SK-N-SH (cell line): Measurements from ENCODE around the gene BMPR1A. TPM values are rescaled to one million over a fixed set of nuclear protein-coding genes. Genes with fewer than 3 reads are reported as not detected.

Experiments
- CTCF ChIA-PET: fragments of 300-600, 350-600 bp; formaldehyde crosslinking; extraction: SDS; loops from one replicate; lab custom pipeline; 2021; lab: Yijun Ruan, JAX
- POLR2A ChIA-PET: fragments of 350-600 bp; sonication (Branson Sonifier 250); formaldehyde crosslinking; extraction: SDS; loops from one replicate; lab custom pipeline; 2020; ENCODE audit warnings: antibody characterized with exemption, inconsistent platforms; lab: Yijun Ruan, JAX
- DNase-seq: peaks from one replicate; pipeline ENCODE4 v3.0.0; 2012
- H2AFZ ChIP-seq: fragments of 200-600 bp; sonication (generic); 2 replicates; pipeline ENCODE4 v1.8.1; 2016; ENCODE audit warnings: antibody characterized with exemption, mild to moderate bottlenecking, low read depth
- H3F3A ChIP-seq: fragments of 200-600 bp; sonication (generic); replicated peaks from 2 replicates; pipeline ENCODE3; 2016; ENCODE audit warnings: antibody characterized with exemption, mild to moderate bottlenecking; ENCODE audit not compliant: insufficient read depth
- H3K27ac ChIP-seq, 2 experiments: fragments of 200-500 bp in 1 of 2; fragments of 200-600 bp in 1 of 2; sonication (Bioruptor generic) in 1 of 2; sonication (generic), shearing (Covaris generic) in 1 of 2; 2 replicates each; pipeline versions ENCODE4 v1.5.1 to v1.6.1; 2014 to 2016; ENCODE audit warnings: low read depth in 2 of 2, inconsistent platforms in 1 of 2, low read length in 1 of 2, mild to moderate bottlenecking in 1 of 2, mixed read lengths in 1 of 2
- H3K27me3 ChIP-seq: fragments of 200-600 bp; sonication (generic), shearing (Covaris generic); 2 replicates; pipeline ENCODE4 v1.6.1; 2016; ENCODE audit warnings: mixed run types; ENCODE audit not compliant: insufficient read depth
- H3K36me3 ChIP-seq, 2 experiments: fragments of 200-500 bp in 1 of 2; fragments of 200-600 bp in 1 of 2; sonication (Bioruptor generic) in 1 of 2; sonication (generic) in 1 of 2; replicated peaks in 1 of 2; 2 replicates each; pipeline versions ENCODE3 to v1.5.1; 2014 to 2016; ENCODE audit warnings: low read length in 1 of 2, mild to moderate bottlenecking in 1 of 2; ENCODE audit not compliant: insufficient read depth in 2 of 2, control insufficient read depth in 1 of 2
- H3K4me1 ChIP-seq, 2 experiments: fragments of 200-500 bp in 1 of 2; fragments of 200-600 bp in 1 of 2; sonication (Bioruptor generic) in 1 of 2; sonication (generic), shearing (Covaris generic) in 1 of 2; 2 replicates each; pipeline versions ENCODE4 v1.5.1 to v1.6.1; 2014 to 2016; ENCODE audit warnings: low read depth in 1 of 2, low read length in 1 of 2, mixed run types in 1 of 2; ENCODE audit not compliant: insufficient read depth in 2 of 2, control insufficient read depth in 1 of 2
- H3K4me2 ChIP-seq: fragments of 200-600 bp; sonication (generic), shearing (Covaris generic); 2 replicates; pipeline ENCODE4 v1.6.1; 2017; ENCODE audit warnings: mixed run types
- H3K4me3 ChIP-seq, 2 experiments: fragments of 200-500 bp in 1 of 2; fragments of 200-600 bp in 1 of 2; sonication (Bioruptor generic) in 1 of 2; sonication (generic), shearing (Covaris generic) in 1 of 2; 2 replicates each; pipeline versions ENCODE4 v1.5.1 to v1.8.1; 2014 to 2016; ENCODE audit warnings: low read depth in 2 of 2, inconsistent platforms in 1 of 2, low read length in 1 of 2, mild to moderate bottlenecking in 1 of 2, mixed read lengths in 1 of 2, moderate library complexity in 1 of 2
- H3K79me2 ChIP-seq: fragments of 200-600 bp; sonication (generic); 2 replicates; pipeline ENCODE4 v1.8.1; 2017; ENCODE audit warnings: mild to moderate bottlenecking; ENCODE audit not compliant: insufficient read depth
- H3K9ac ChIP-seq: fragments of 200-600 bp; sonication (generic); 2 replicates; pipeline ENCODE4 v1.6.1; 2017; ENCODE audit warnings: mixed run types
- H3K9me2 ChIP-seq: fragments of 200-600 bp; sonication (generic); 2 replicates; pipeline ENCODE4 v1.6.1; 2017; ENCODE audit warnings: mixed run types
- H3K9me3 ChIP-seq: fragments of 200-600 bp; sonication (generic); 2 replicates; pipeline ENCODE4 v1.6.1; 2017; ENCODE audit warnings: mixed run types, mild to moderate bottlenecking, moderate library complexity
- H4K20me1 ChIP-seq: fragments of 200-600 bp; sonication (generic); 2 replicates; pipeline ENCODE4 v1.6.1; 2017; ENCODE audit warnings: mild to moderate bottlenecking, mixed run types; ENCODE audit not compliant: insufficient read depth
- ELF1 ChIP-seq: IDR thresholded peaks from 2 replicates; pipeline ENCODE4 v1.4.0; 2012
- EP300 ChIP-seq, 2 experiments: IDR thresholded peaks; 2 replicates each; pipeline versions ENCODE4 v1.4.0 to v1.6.1; 2012; ENCODE audit warnings: borderline replicate concordance in 1 of 2, low read depth in 1 of 2, low read length in 1 of 2
- EZH2phosphoT487 ChIP-seq: fragments of 200-600 bp; sonication (generic); IDR thresholded peaks from 2 replicates; pipeline ENCODE4 v1.6.1; 2017; ENCODE audit warnings: low read depth, mixed run types, mild to moderate bottlenecking, antibody characterized with exemption, moderate library complexity, borderline replicate concordance
- FOXJ3 ChIP-seq: sonication (generic); formaldehyde crosslinking; IDR thresholded peaks from 2 replicates; pipeline ENCODE4 v1.5.1; 2020; ENCODE audit warnings: mild to moderate bottlenecking, missing genetic modification reagents
- FOXM1 ChIP-seq: IDR thresholded peaks from 2 replicates; pipeline ENCODE4 v1.4.0; 2012; ENCODE audit warnings: low read depth, mild to moderate bottlenecking
- GABPA ChIP-seq: IDR thresholded peaks from 2 replicates; pipeline ENCODE4 v1.4.0; 2012; ENCODE audit warnings: low read depth, mild to moderate bottlenecking
- GATA2 ChIP-seq: sonication (generic); formaldehyde crosslinking; IDR thresholded peaks from 2 replicates; pipeline ENCODE4 v1.5.0; 2020; ENCODE audit warnings: mild to moderate bottlenecking, missing genetic modification reagents
- IRF3 ChIP-seq: fragments of 150-350 bp; IDR thresholded peaks from 2 replicates; pipeline ENCODE4 v1.6.1; 2016; ENCODE audit warnings: mild to moderate bottlenecking, low read depth, low read length
- JUND ChIP-seq: IDR thresholded peaks from 2 replicates; pipeline ENCODE4 v1.4.0; 2012
- MEF2A ChIP-seq: IDR thresholded peaks from 2 replicates; pipeline ENCODE4 v1.4.0; 2012; ENCODE audit warnings: low read depth, borderline replicate concordance
- MXI1 ChIP-seq: IDR thresholded peaks from 2 replicates; pipeline ENCODE4 v1.6.1; 2012; ENCODE audit warnings: mild to moderate bottlenecking, low read depth, low read length, improper control_type of control experiment
- NFIC ChIP-seq: IDR thresholded peaks from 2 replicates; pipeline ENCODE4 v1.4.0; 2012; ENCODE audit warnings: borderline replicate concordance
- NRF1 ChIP-seq: IDR thresholded peaks from 2 replicates; pipeline ENCODE4 v1.6.1; 2012; ENCODE audit warnings: low read depth, mild to moderate bottlenecking, low read length
- POLR2AphosphoS5 ChIP-seq: IDR thresholded peaks from 2 replicates; pipeline ENCODE4 v1.6.1; 2012; ENCODE audit warnings: low read depth, low read length
- RFX5 ChIP-seq: IDR thresholded peaks from 2 replicates; pipeline ENCODE4 v1.6.1; 2012; ENCODE audit warnings: mild to moderate bottlenecking, improper control_type of control experiment, low read length
- RXRA ChIP-seq: IDR thresholded peaks from 2 replicates; pipeline ENCODE4 v1.4.0; 2012; ENCODE audit warnings: low read depth, mild to moderate bottlenecking, borderline replicate concordance
- SIN3A ChIP-seq: IDR thresholded peaks from 2 replicates; pipeline ENCODE4 v1.6.1; 2012; ENCODE audit warnings: low read depth, mild to moderate bottlenecking, low read length, moderate library complexity, borderline replicate concordance
- TEAD4 ChIP-seq: IDR thresholded peaks from 2 replicates; pipeline ENCODE4 v1.4.0; 2012; ENCODE audit warnings: mild to moderate bottlenecking, borderline replicate concordance; ENCODE audit not compliant: insufficient read depth
- USF1 ChIP-seq: IDR thresholded peaks from 2 replicates; pipeline ENCODE4 v1.4.0; 2012; ENCODE audit warnings: low read depth, borderline replicate concordance
- USF2 ChIP-seq: fragments of 150-350 bp; IDR thresholded peaks from 2 replicates; pipeline ENCODE4 v1.6.1; 2017; ENCODE audit warnings: antibody characterized with exemption, low read length, low read depth, borderline replicate concordance
- WGBS: methylation state at CpG from one replicate; pipeline ENCODE4 v1.1.6; 2017; ENCODE audit warnings: low lambda C conversion rate; 5-methylcytosine and 5-hydroxymethylcytosine counted together
- polyA plus RNA-seq, 3 experiments: library from polyadenylated mRNA; depleted of rRNA; stranded (reverse); fragments of >200 nt; gene quantifications; 2 replicates each; pipeline ENCODE4 v1.2.3, GENCODE V29; 2012

The BMPR1A gene
- polyA plus RNA-seq, 1 of the 3 experiments (the other 2 are of a cell fraction) = 12.7 TPM

GRCh38 chr10:86956848-86957448, 200.5 kb downstream of the BMPR1A start:
- Histone ChIP-seq H3K27ac (no peak overlapping the region), H3F3A (no peaks in the 10 kb centered on the region), H3K27me3 (no peaks in the 10 kb centered on the region), H3K4me2 (no peak overlapping the region), H3K9me2 (no peaks in the 10 kb centered on the region), H3K4me1 (peaks cover 6 to 11% of the 10 kb centered on the region in 2 experiments; a peak in 2 of 4 replicates), H3K79me2 (no peaks in the 10 kb centered on the region), H4K20me1 (no peaks in the 10 kb centered on the region), H3K4me3 (no peak overlapping the region), H3K36me3 (no peaks in the 10 kb centered on the region), H2AFZ (no peak overlapping the region), H3K9ac (no peak overlapping the region), H3K9me3 (no peaks in the 10 kb centered on the region)
- 100% methylated on average over 1 of the region's 7 CpGs for WGBS
- TF ChIP-seq EP300 (IDR thresholded peaks at IDR 0.05; ENCODE audit: borderline replicate concordance in 1 of 2, low read depth in 1 of 2, low read length in 1 of 2) (no peak), GABPA (no peak), RXRA (no peak), MEF2A (no peak), USF1 (no peak), POLR2AphosphoS5 (no peak), NFIC (no peak), ELF1 (no peak), MXI1 (no peak), SIN3A (no peak), IRF3 (no peak), JUND (no peak), GATA2 (CRISPR knock-in tag) (no peak; the same call in 1 of the 2 replicates), NRF1 (no peak), FOXM1 (no peak)
- ChIA-PET POLR2A (no interaction called here), CTCF (interaction anchor here (1.5 to 2.6 kb wide), 3 partner anchors 10 to 18 kb away, joined by 6 to 9 read pairs (median 7); no protein-coding TSS in a partner anchor)
- DNase-seq = peak; percentile 60

GRCh38 chr10:86957471-86958115, 201.2 kb downstream of the BMPR1A start, which contains the start of gene MMRN2:
Gene MMRN2, minus strand, starts transcription at chr10:86957615. Its CDS starts 74 bp downstream, at chr10:86957541.
- TF ChIP-seq RXRA (no peak), USF2 (no peak), GABPA (no peak), EZH2phosphoT487 (no peak), MXI1 (no peak), NFIC (no peak), JUND (no peak), TEAD4 (no peak), FOXJ3 (CRISPR knock-in tag) (no peak), NRF1 (no peak), RFX5 (no peak)
- no peaks in the 10 kb centered on the region for H3K36me3 ChIP-seq
- no peaks in the 10 kb centered on the region for H3K79me2 ChIP-seq
- no peak within 1 kb of the TSS for H3K27ac ChIP-seq
- no peaks in the 10 kb centered on the region for H3F3A ChIP-seq
- DNase-seq = no peak
- H3K4me1 ChIP-seq = peaks cover 6 to 11% of the 10 kb centered on the region in 2 experiments; a peak in 2 of 4 replicates
- no peaks in the 10 kb centered on the region for H3K9me2 ChIP-seq
- 97% methylated on average over 4 of the region's 9 CpGs for WGBS
- no peak within 1 kb of the TSS for H3K4me3 ChIP-seq
- H3K9me3 ChIP-seq = no peaks in the 10 kb centered on the region
- H3K9ac ChIP-seq = no peak within 1 kb of the TSS
- ChIA-PET CTCF (interaction anchor here (1.5 kb wide), 2 partner anchors 12 to 19 kb away, joined by 5 to 6 read pairs; no protein-coding TSS in a partner anchor), POLR2A (no interaction called here)
- no peaks in the 10 kb centered on the region for H4K20me1 ChIP-seq
- H2AFZ ChIP-seq = no peak within 1 kb of the TSS
- no peaks in the 10 kb centered on the region for H3K27me3 ChIP-seq
- H3K4me2 ChIP-seq = no peak within 1 kb of the TSS
